Measurements from ENCODE around the gene GPR146. TPM values are rescaled to one million over a fixed set of nuclear protein-coding genes. Genes with fewer than 3 reads are reported as not detected.

The GPR146 gene
- total and polyA plus RNA-seq, 2 of the 8 experiments (the other 6 are each of a cell fraction or from before 2014, with no cell fraction given) = 1.8 to 2.7 TPM

DNA sequence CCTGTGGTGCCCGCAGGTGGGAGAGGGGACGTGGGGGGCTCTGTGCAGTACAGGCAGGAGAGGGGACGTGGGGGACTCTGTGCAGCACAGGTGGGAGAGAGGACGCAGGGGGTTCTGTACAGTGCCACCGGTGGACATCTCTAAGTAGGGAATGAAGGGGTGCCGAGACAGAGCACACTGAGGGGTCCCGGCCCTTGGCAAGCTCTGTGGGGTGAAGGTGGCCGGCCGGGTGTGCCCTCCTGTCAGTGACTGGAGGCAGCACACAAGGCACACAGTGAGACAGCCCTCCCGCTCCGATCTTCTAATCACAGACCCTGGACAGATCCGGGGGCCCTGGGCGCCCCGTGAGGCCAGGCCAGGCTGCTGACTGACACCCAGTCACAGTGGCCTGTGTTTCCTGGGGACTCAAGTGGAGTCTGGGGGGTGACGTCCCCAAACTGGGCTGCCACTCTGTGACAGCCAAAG is 11.2 kb downstream of the GPR146 start:
- POLR2A ChIA-PET (ENCODE audit: partially characterized antibody) = interaction anchor here (1.1 kb wide), 1 partner anchor 11 kb away, joined by 3 read pairs; the partner anchor contains the start of gene GPR146
- no peak for TF ChIP-seq SIX5 (IDR thresholded peaks at IDR 0.05; ENCODE audit: low read depth, low read length)
- no peak for TF ChIP-seq RFX5 (IDR thresholded peaks at IDR 0.05; ENCODE audit: borderline replicate concordance, low read depth, low read length)
- no peak for TF ChIP-seq TEAD4 (IDR thresholded peaks at IDR 0.05; ENCODE audit: low read depth, low read length)
- TF ChIP-seq TAF7 (optimal IDR thresholded peaks at IDR 0.05; ENCODE audit: borderline replicate concordance, low read depth, low read length) = no peak
- TF ChIP-seq, protein P1, sequence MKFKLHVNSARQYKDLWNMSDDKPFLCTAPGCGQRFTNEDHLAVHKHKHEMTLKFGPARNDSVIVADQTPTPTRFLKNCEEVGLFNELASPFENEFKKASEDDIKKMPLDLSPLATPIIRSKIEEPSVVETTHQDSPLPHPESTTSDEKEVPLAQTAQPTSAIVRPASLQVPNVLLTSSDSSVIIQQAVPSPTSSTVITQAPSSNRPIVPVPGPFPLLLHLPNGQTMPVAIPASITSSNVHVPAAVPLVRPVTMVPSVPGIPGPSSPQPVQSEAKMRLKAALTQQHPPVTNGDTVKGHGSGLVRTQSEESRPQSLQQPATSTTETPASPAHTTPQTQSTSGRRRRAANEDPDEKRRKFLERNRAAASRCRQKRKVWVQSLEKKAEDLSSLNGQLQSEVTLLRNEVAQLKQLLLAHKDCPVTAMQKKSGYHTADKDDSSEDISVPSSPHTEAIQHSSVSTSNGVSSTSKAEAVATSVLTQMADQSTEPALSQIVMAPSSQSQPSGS (IDR thresholded peaks at IDR 0.05; ENCODE audit: low read length) = no peak
- no peak for TF ChIP-seq BACH1 (IDR thresholded peaks at IDR 0.05; ENCODE audit: low read length)
- no peak for TF ChIP-seq GTF2F1 (IDR thresholded peaks at IDR 0.05; ENCODE audit: borderline replicate concordance, low read depth, low read length)
- TF ChIP-seq NRF1 (IDR thresholded peaks at IDR 0.05; ENCODE audit: low read depth, low read length) = no peak
- no peak for TF ChIP-seq BCL11A (IDR thresholded peaks at IDR 0.05; ENCODE audit: low read depth in 2 of 2, low read length in 2 of 2)
- TF ChIP-seq CHD2 (IDR thresholded peaks at IDR 0.05; ENCODE audit: low read length) = no peak
- TF ChIP-seq RXRA (IDR thresholded peaks at IDR 0.05; ENCODE audit: insufficient read depth, low read depth, low read length) = no peak
- TF ChIP-seq JUND (IDR thresholded peaks at IDR 0.05; ENCODE audit: low read length) = no peak
- no peak for TF ChIP-seq BRCA1 (IDR thresholded peaks at IDR 0.05; ENCODE audit: low read depth, low read length)

More for the DNA sequence above, 11.2 kb downstream of the GPR146 start:
- Histone ChIP-seq H4K5ac (ENCODE audit: insufficient read length, low read depth, low read length) (no peak overlapping the region), H2BK12ac (ENCODE audit: low read depth, low read length) (no peak overlapping the region), H3K27me3 (replicated peaks in 1 of 4; ENCODE audit: control insufficient read depth in 3 of 4, extremely low read depth in 1 of 4, insufficient read depth in 3 of 4, low read length in 3 of 4) (no peaks in the 10 kb centered on the region), H2BK15ac (ENCODE audit: low read length) (no peak overlapping the region), H3K23me2 (ENCODE audit: low read depth, low read length) (no peaks in the 10 kb centered on the region), H3K36me3 (ENCODE audit: control insufficient read depth in 2 of 4, insufficient read depth in 4 of 4, low read length in 3 of 4) (peaks cover 0 to 11% (median 0%) of the 10 kb centered on the region in 4 experiments; a peak in 1 of 8 replicates), H3K27ac (ENCODE audit: low read depth, low read length) (no peak overlapping the region), H4K20me1 (replicated peaks in 1 of 2; ENCODE audit: control insufficient read depth in 1 of 2, insufficient read depth in 2 of 2, low read length in 2 of 2) (peaks cover 0 to 4% of the 10 kb centered on the region in 2 experiments), H3K4me3 (ENCODE audit: extremely low read depth in 1 of 4, insufficient read depth in 2 of 4, low read depth in 3 of 4, low read length in 4 of 4) (no peak overlapping the region), H2BK20ac (ENCODE audit: low read length) (no peak overlapping the region), H3K79me2 (ENCODE audit: control insufficient read depth in 1 of 2, insufficient read depth in 2 of 2, low read length in 2 of 2) (no peaks in the 10 kb centered on the region), H3K18ac (ENCODE audit: extremely low read depth, low read length) (no peak overlapping the region), H4K8ac (ENCODE audit: extremely low read depth, insufficient read depth, low read length) (no peak overlapping the region; the same call in 1 of the 2 replicates), H3K23ac (ENCODE audit: insufficient read length) (no peak overlapping the region), H3K14ac (ENCODE audit: insufficient read length) (no peak overlapping the region), H2BK5ac (ENCODE audit: low read depth, low read length) (no peak overlapping the region), H3K4me1 (replicated peaks in 1 of 4; ENCODE audit: control insufficient read depth in 3 of 4, insufficient read depth in 4 of 4, low read length in 3 of 4) (peaks cover 3 to 28% (median 19%) of the 10 kb centered on the region in 4 experiments), H3K79me1 (ENCODE audit: low read depth, low read length) (peaks cover 5% of the 10 kb centered on the region; the same call in 1 of the 2 replicates), H2AK5ac (ENCODE audit: low read depth, low read length) (no peak overlapping the region), H3K56ac (replicated peaks; ENCODE audit: insufficient read length, low read depth, low read length) (no peak overlapping the region), H3K4ac (replicated peaks; ENCODE audit: insufficient read length, low read depth, low read length) (no peak overlapping the region), H4K91ac (replicated peaks; ENCODE audit: insufficient read length, low read length) (no peak overlapping the region), H2AFZ (ENCODE audit: low read length) (no peak overlapping the region), H3K9me3 (ENCODE audit: insufficient read depth in 2 of 2, low read depth in 1 of 2, low read length in 1 of 2) (no peaks in the 10 kb centered on the region), H2BK120ac (replicated peaks; ENCODE audit: low read depth, low read length) (no peak overlapping the region), H3K9ac (replicated peaks in 1 of 4; ENCODE audit: extremely low read depth in 1 of 4, low read depth in 3 of 4, low read length in 3 of 4) (no peak overlapping the region), H3K4me2 (ENCODE audit: insufficient read depth in 1 of 2, low read depth in 2 of 2, low read length in 2 of 2) (no peak overlapping the region)
- CTCF ChIA-PET (ENCODE audit: partially characterized antibody) = interaction anchor here (1.0 to 8.1 kb wide), 6 partner anchors 10 to 74 kb away, joined by 3 to 76 read pairs (median 8); partner anchors contain the start of gene GPR146
- DNase-seq (ENCODE audit: low read depth in 1 of 2, low spot score in 2 of 2) (no peak), FAIRE-seq (no peak)
- 87% methylated on average over 14 of the region's 15 CpGs; no CpG with 5 or more reads in 1 of the 2 experiments for WGBS, 2 experiments (ENCODE audit: extremely low coverage in 1 of 2, insufficient coverage in 1 of 2, insufficient read length in 1 of 2, insufficient replicate concordance in 2 of 2, low coverage in 1 of 2, low lambda C conversion rate in 2 of 2, missing lambda C conversion rate in 1 of 2)

Measured in H1 (cell line).